MG63 (cell line): ENCODE measurements around the gene HNRNPA0. TPM values are rescaled to one million over a fixed set of nuclear protein-coding genes. Genes with fewer than 3 reads are reported as not detected.

ENCODE experiments used
- DNase-seq: peaks from one replicate; pipeline ENCODE4 v3.0.0-alpha.2; 2020
- H3K27me3 ChIP-seq: fragments of 250-450 bp; sonication (Bioruptor Pico); 2 replicates; pipeline ENCODE4 v1.5.1; 2020; ENCODE audit warnings: mild to moderate bottlenecking, moderate library complexity
- H3K36me3 ChIP-seq: fragments of 250-450 bp; sonication (Bioruptor Pico); 2 replicates; pipeline ENCODE4 v1.5.1; 2020; ENCODE audit warnings: mild to moderate bottlenecking, moderate library complexity
- H3K4me3 ChIP-seq: fragments of 250-450 bp; sonication (Bioruptor Pico); 2 replicates; pipeline ENCODE4 v1.5.1; 2020; ENCODE audit warnings: mild to moderate bottlenecking, moderate library complexity
- H3K9me3 ChIP-seq: fragments of 250-450 bp; sonication (Bioruptor Pico); 2 replicates; pipeline ENCODE4 v1.5.1; 2020; ENCODE audit warnings: mild to moderate bottlenecking, moderate library complexity
- total RNA-seq: library from RNA; depleted of rRNA; stranded (reverse); fragments of >200 nt; shearing (Covaris generic); gene quantifications from 2 replicates; pipeline ENCODE4 v1.2.3, GENCODE V29; 2014; ENCODE audit warnings: low replicate concordance

Gene HNRNPA0
- total RNA-seq, 1 experiment from 2014 or later: 81.3 TPM

DNA sequence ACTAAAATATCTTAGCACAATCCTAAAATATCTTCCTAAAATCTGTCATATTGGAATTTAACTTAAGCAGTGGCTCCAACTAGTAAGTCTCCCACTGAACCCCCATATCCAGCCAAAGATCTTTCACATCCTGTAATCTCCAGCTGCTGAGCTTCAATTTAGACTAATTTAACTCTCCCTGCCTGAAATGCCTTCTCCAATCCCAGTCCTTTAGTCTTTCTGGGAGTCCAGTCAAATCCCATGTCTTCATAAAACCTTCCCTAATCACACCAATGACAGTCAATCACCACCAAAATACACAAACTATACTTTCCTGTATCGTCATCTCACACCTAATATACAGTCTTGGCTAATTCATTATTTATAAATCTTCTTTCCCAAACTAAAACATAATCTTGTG is 17.7 kb downstream of the HNRNPA0 start:
- no peak for DNase-seq
- H3K27me3 ChIP-seq: no peaks in the 10 kb centered on the region
- no peaks in the 10 kb centered on the region for H3K36me3 ChIP-seq
- no peak overlapping the region for H3K4me3 ChIP-seq
- 0 out of 2 replicates have a peak, but pooled peaks cover 5% of the 10 kb centered on the region for H3K9me3 ChIP-seq

GRCh38 chr5:137735555-137736284 is 18.4 kb downstream of the HNRNPA0 start, which contains the start of gene KLHL3:
KLHL3 (minus strand) TSS chr5:137736089; CDS start chr5:137735646, 443 bp downstream.
- DNase-seq: no peak
- H3K4me3 ChIP-seq: no peak within 1 kb of the TSS
- no peaks in the 10 kb centered on the region for H3K27me3 ChIP-seq
- H3K9me3 ChIP-seq: 0 out of 2 replicates have a peak, but pooled peaks cover 5% of the 10 kb centered on the region
- H3K36me3 ChIP-seq: no peaks in the 10 kb centered on the region

- H3K27me3 ChIP-seq: no peaks in the 10 kb centered on the region
- H3K4me3 ChIP-seq: no peak overlapping the region
- no peaks in the 10 kb centered on the region for H3K36me3 ChIP-seq
- 0 out of 2 replicates have a peak, but pooled peaks cover 5% of the 10 kb centered on the region for H3K9me3 ChIP-seq
- DNase-seq: no peak
These were observed 19.1 kb downstream of the HNRNPA0 start for GRCh38 chr5:137734962-137735554.

GRCh38 chr5:137734331-137734730 is 19.8 kb downstream of the HNRNPA0 start:
- H3K27me3 ChIP-seq: no peaks in the 10 kb centered on the region
- no peak overlapping the region for H3K4me3 ChIP-seq
- no peak for DNase-seq
- no peaks in the 10 kb centered on the region for H3K36me3 ChIP-seq
- 0 out of 2 replicates have a peak, but pooled peaks cover 5% of the 10 kb centered on the region for H3K9me3 ChIP-seq

DNA sequence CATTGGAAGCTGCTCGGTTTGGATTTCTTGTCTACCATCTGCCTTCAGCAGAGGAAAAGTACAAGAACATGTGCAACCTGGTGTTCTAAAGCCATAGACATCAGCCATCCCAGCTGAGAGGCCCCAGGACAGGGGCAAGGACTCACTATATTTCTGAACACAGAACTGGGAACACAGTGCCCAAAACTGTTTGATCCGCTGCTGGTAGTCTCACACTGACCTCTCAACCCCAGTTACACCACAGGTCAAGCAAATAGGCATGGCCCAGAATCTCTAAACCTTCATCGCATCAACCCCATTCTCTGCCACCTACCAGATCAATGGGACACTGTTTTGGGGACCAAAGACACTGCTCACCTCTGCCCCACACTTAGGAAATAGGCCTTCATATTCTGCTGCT is 20.2 kb downstream of the HNRNPA0 start:
- 0 out of 2 replicates have a peak, but pooled peaks cover 5% of the 10 kb centered on the region for H3K9me3 ChIP-seq
- no peaks in the 10 kb centered on the region for H3K27me3 ChIP-seq
- H3K4me3 ChIP-seq: no peak overlapping the region
- no peaks in the 10 kb centered on the region for H3K36me3 ChIP-seq
- DNase-seq: no peak

DNA sequence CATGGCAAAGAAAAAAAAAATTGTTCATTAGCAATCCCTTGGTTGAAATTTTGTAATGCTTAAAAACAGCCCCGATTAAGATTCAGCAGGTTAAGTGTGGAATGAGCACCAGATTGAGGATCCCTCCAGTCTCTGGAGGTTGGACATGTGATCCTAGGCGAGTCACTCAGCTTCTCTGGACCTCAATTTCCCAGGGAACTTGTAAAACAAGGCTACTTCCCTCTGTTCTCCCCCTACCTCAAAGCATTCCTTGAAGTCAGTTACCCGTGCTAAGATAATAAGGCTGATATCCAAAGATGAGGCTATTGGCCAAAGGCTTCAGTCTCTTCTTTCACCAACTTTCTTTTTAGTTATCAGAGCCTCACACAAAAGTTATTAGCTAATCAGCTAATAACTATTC is 21.2 kb downstream of the HNRNPA0 start:
- no peaks in the 10 kb centered on the region for H3K36me3 ChIP-seq
- H3K4me3 ChIP-seq: no peak overlapping the region
- H3K9me3 ChIP-seq: 0 out of 2 replicates have a peak, but pooled peaks cover 2% of the 10 kb centered on the region
- H3K27me3 ChIP-seq: no peaks in the 10 kb centered on the region
- DNase-seq: no peak

DNA sequence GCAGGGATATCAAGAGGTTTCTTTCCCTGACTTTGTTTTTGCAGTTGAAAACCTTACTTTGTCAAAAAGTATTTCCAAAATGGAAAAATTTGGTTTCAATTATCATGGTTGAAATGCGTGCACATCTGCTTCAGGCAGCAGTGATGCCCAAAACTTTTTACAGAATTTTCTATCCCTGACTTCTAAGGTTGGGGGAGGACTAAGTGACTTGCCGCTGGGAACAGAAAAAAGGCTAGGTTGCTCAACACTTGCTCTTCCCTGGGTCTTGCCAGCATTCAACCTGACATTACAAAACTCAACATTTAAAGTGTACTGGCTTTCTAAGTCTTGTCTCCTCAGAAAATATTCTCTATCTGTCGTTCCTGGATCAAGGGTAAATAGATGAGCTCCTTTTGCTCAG is 23.0 kb downstream of the HNRNPA0 start:
- no peaks in the 10 kb centered on the region for H3K27me3 ChIP-seq
- H3K9me3 ChIP-seq: no peaks in the 10 kb centered on the region
- no peaks in the 10 kb centered on the region for H3K36me3 ChIP-seq
- H3K4me3 ChIP-seq: no peak overlapping the region
- DNase-seq: no peak

- no peak overlapping the region for H3K4me3 ChIP-seq
- no peak for DNase-seq
These were observed 23.8 kb downstream of the HNRNPA0 start for GRCh38 chr5:137730336-137730735.

GRCh38 chr5:137728048-137728447 is 26.1 kb downstream of the HNRNPA0 start:
- H3K9me3 ChIP-seq: 0 out of 2 replicates have a peak, but pooled peaks cover 3% of the 10 kb centered on the region
- H3K4me3 ChIP-seq: no peak overlapping the region
- peaks cover 2% of the 10 kb centered on the region; the same call in 1 of the 2 replicates for H3K27me3 ChIP-seq

More at GRCh38 chr5:137730336-137730735, 23.8 kb downstream of the HNRNPA0 start:
- Histone ChIP-seq H3K9me3 (no peaks in the 10 kb centered on the region), H3K36me3 (no peaks in the 10 kb centered on the region), H3K27me3 (no peaks in the 10 kb centered on the region)

GRCh38 chr5:137727623-137728022 is 26.5 kb downstream of the HNRNPA0 start:
- H3K27me3 ChIP-seq: peaks cover 2% of the 10 kb centered on the region; the same call in 1 of the 2 replicates
- no peak for DNase-seq
- H3K36me3 ChIP-seq: no peaks in the 10 kb centered on the region
- 0 out of 2 replicates have a peak, but pooled peaks cover 3% of the 10 kb centered on the region for H3K9me3 ChIP-seq
- no peak overlapping the region for H3K4me3 ChIP-seq

More at GRCh38 chr5:137728048-137728447, 26.1 kb downstream of the HNRNPA0 start:
- no peak for DNase-seq
- H3K36me3 ChIP-seq: no peaks in the 10 kb centered on the region

GRCh38 chr5:137724251-137724650 is 29.9 kb downstream of the HNRNPA0 start:
- Histone ChIP-seq H3K36me3 (no peaks in the 10 kb centered on the region), H3K9me3 (0 out of 2 replicates have a peak, but pooled peaks cover 3% of the 10 kb centered on the region), H3K27me3 (peaks cover 2% of the 10 kb centered on the region; the same call in 1 of the 2 replicates), H3K4me3 (no peak overlapping the region)
- no peak for DNase-seq

DNA sequence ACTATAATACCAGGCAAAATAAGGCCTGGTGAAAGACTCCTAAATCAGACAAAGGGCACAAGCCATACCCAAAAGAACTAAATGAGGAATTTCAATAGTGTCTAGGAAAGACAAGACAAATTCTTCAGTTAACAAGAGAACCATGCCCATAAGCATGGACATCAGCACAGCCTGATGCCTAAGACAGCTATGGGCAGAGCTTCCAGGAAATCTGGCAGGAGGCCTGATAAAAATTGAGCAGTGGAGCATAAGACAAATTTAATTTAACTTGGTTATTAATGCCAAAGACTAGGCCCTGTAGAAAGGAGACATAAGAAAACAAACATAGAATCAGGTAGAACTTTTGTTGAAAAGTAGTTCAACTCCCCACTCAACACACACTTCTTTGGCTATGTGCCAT is 35.6 kb downstream of the HNRNPA0 start:
- H3K4me3 ChIP-seq: no peak overlapping the region
- 0 out of 2 replicates have a peak, but pooled peaks cover 3% of the 10 kb centered on the region for H3K9me3 ChIP-seq
- no peaks in the 10 kb centered on the region for H3K36me3 ChIP-seq
- H3K27me3 ChIP-seq: no peaks in the 10 kb centered on the region; the same call in 1 of the 2 replicates
- no peak for DNase-seq

DNA sequence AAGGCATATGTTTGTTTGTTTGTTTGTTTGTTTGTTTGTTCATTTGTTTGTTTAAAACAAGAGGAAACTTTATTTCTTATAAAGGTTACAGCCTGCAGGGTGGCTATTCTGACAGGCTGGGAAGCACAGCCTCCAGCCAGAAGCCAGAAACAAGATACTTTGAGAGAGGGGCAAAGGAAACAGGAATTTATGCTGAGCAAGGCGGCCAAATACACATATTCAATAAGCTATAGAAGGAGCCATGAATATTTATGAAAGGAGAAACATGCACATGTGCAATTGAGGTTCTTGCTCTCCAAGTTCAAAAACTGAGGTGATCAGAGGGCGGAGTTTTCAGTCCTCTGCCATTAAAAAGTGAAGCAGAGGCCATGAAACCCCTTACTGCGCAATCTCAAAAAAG is 37.8 kb downstream of the HNRNPA0 start:
- DNase-seq: no peak
- H3K27me3 ChIP-seq: no peaks in the 10 kb centered on the region; the same call in 1 of the 2 replicates
- H3K36me3 ChIP-seq: no peaks in the 10 kb centered on the region
- H3K4me3 ChIP-seq: no peak overlapping the region
- H3K9me3 ChIP-seq: no peaks in the 10 kb centered on the region

DNA sequence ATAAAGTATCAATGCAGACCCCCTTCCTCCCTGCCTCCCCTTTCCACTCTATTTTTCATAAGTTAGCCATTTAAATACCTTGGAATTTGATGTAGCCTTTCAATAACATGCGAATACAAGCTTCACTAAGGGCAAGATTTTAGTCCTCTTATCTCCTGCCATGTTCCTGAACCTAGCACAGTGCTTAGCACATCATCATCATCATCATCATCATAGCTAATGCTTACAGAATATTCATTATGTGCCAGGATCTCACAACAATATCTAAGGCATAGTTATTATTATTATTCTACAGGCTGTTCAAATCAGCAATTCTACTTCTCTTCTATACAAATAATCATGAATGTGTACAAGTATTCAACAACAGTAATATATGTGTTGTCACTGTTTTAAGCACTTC is 38.7 kb downstream of the HNRNPA0 start:
- Histone ChIP-seq H3K36me3 (no peaks in the 10 kb centered on the region), H3K9me3 (no peaks in the 10 kb centered on the region), H3K4me3 (no peak overlapping the region), H3K27me3 (no peaks in the 10 kb centered on the region; the same call in 1 of the 2 replicates)
- no peak for DNase-seq

DNA sequence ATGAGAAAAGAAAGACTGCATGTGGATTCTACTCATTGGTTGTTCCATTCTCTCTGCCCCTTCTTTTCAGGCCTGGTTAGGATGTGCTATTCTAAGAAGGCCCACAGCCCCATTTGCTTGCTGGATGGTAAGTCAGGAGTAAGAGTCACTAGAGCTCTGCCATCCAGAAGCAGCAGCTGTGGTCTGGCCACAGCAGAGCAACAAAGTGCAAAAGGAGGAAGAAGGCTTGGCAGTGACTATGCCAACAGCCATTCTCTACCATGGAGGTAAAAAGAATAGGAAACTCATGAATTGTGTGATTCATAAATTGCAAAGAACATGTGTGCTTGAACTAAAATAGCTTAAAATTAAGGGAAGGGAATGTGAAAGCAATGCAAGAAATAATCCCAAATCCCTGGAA is 39.2 kb downstream of the HNRNPA0 start:
- no peak for DNase-seq
- Histone ChIP-seq H3K9me3 (no peaks in the 10 kb centered on the region), H3K27me3 (no peaks in the 10 kb centered on the region; the same call in 1 of the 2 replicates), H3K36me3 (no peaks in the 10 kb centered on the region), H3K4me3 (no peak overlapping the region)

DNA sequence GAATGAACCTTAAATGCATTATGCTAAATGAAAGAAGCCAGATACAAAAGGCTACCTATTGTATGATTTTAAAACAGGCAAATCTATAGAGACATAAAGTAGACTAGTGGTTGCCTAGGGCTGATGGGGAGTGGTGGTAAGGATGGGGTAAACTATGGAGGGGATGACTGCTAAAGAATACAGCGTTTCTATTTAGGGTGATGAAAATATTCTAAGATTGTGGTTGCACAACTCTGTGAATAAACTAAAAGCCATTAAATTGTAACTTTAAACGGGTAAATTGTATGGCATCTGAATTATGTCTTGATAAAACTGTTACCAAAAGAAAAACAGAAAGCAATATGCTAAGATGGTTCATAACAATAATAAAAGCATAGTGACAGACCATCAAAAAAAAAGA is 39.7 kb downstream of the HNRNPA0 start:
- H3K9me3 ChIP-seq: no peaks in the 10 kb centered on the region
- H3K4me3 ChIP-seq: no peak overlapping the region
- H3K27me3 ChIP-seq: no peaks in the 10 kb centered on the region; the same call in 1 of the 2 replicates
- no peak for DNase-seq
- H3K36me3 ChIP-seq: no peaks in the 10 kb centered on the region

GRCh38 chr5:137712139-137712667 is 42.0 kb downstream of the HNRNPA0 start:
- Histone ChIP-seq H3K36me3 (no peaks in the 10 kb centered on the region), H3K4me3 (no peak overlapping the region), H3K9me3 (no peaks in the 10 kb centered on the region), H3K27me3 (no peaks in the 10 kb centered on the region)
- DNase-seq: no peak
